HCT116 (cell line): ENCODE data around the gene CACNA1A. TPM values are rescaled to one million over a fixed set of nuclear protein-coding genes. Genes with fewer than 3 reads are reported as not detected.

Experiments
- ATAC-seq: fragments of 200-7000 bp; cut with Tn5 transposase; 2 replicates; pipeline ENCODE4 v1.9.1; 2020; ENCODE audit warnings: mild to moderate bottlenecking, moderate library complexity
- BruUV-seq: library from RNA; stranded (reverse); fragments of 400-500 nt; replicated peaks from 2 replicates; lab custom pipeline; 2021; lab: Mats Ljungman, UMichigan
- CTCF ChIA-PET: fragments of 300-600 bp; sonication (Branson Sonifier 250); formaldehyde crosslinking; loops from one replicate; lab custom pipeline; 2021; ENCODE audit warnings: antibody characterized with exemption; lab: Charles Lee
- POLR2A ChIA-PET: fragments of 300-600, 350-600 bp; sonication (Branson Sonifier 250); formaldehyde crosslinking; loops from one replicate; lab custom pipeline; 2021; ENCODE audit warnings: antibody characterized with exemption; lab: Charles Lee
- RAD21 ChIA-PET, 2 experiments: fragments of 300-600 bp; sonication (Branson Sonifier 250); formaldehyde crosslinking; loops; one replicate each; lab custom pipeline; 2023; ENCODE audit warnings: low total read pairs in 2 of 2; ENCODE audit not compliant: uncharacterized antibody in 2 of 2, unreplicated experiment in 2 of 2, low non-redundant PET in 1 of 2; lab: Charles Lee
- DNase-seq: peaks from one replicate; pipeline ENCODE4 v3.0.0-alpha.2; 2010; ENCODE audit warnings: low read depth, low spot score
- H2AFZ ChIP-seq: fragments of 200-600 bp; shearing (Covaris generic), sonication (generic); 2 replicates; pipeline ENCODE4 v1.6.1; 2017; ENCODE audit warnings: low read depth, mixed run types, mixed read lengths, antibody characterized with exemption, low read length; ENCODE audit not compliant: poor library complexity, severe bottlenecking
- H3K27ac ChIP-seq: 2 replicates; pipeline ENCODE4 v1.5.1; 2012; ENCODE audit warnings: low read depth, low read length
- H3K27me3 ChIP-seq: fragments of 200-600 bp; sonication (generic); 2 replicates; pipeline ENCODE4 v1.6.1; 2016; ENCODE audit warnings: mixed run types, low read length, mixed read lengths; ENCODE audit not compliant: insufficient read depth
- H3K36me3 ChIP-seq, 2 experiments: fragments of 200-500 bp in 1 of 2; fragments of 200-600 bp in 1 of 2; sonication (Bioruptor generic) in 1 of 2; sonication (generic) in 1 of 2; 2 replicates each; pipeline versions ENCODE4 v1.5.1 to v1.6.1; 2014 to 2016; ENCODE audit warnings: low read length in 2 of 2, inconsistent platforms in 1 of 2, mixed read lengths in 1 of 2, mixed run types in 1 of 2; ENCODE audit not compliant: insufficient read depth in 2 of 2, control insufficient read depth in 1 of 2
- H3K4me1 ChIP-seq, 2 experiments: fragments of 200-600 bp in 1 of 2; sonication (generic) in 1 of 2; 2 replicates each; pipeline versions ENCODE4 v1.5.1 to v1.6.1; 2012 to 2017; ENCODE audit warnings: low read length in 2 of 2, inconsistent platforms in 1 of 2, mild to moderate bottlenecking in 1 of 2, mixed read lengths in 1 of 2, mixed run types in 1 of 2, moderate library complexity in 1 of 2; ENCODE audit not compliant: insufficient read depth in 2 of 2, control insufficient read depth in 1 of 2
- H3K4me2 ChIP-seq: fragments of 200-600 bp; sonication (generic); 2 replicates; pipeline ENCODE4 v1.6.1; 2017; ENCODE audit warnings: mixed run types, low read length, mixed read lengths
- H3K4me3 ChIP-seq, 2 experiments: fragments of 200-600 bp in 1 of 2; sonication (generic) in 1 of 2; replicated peaks in 1 of 2; 2 replicates each; pipeline ENCODE4 v1.5.1; 2011 to 2016; ENCODE audit warnings: low read length in 2 of 2, control low read depth in 1 of 2, low read depth in 1 of 2, mild to moderate bottlenecking in 1 of 2, mixed read lengths in 1 of 2, mixed run types in 1 of 2
- H3K79me2 ChIP-seq: fragments of 200-600 bp; sonication (generic); 2 replicates; pipeline ENCODE4 v1.6.1; 2017; ENCODE audit warnings: mild to moderate bottlenecking, mixed run types, low read length, moderate library complexity, mixed read lengths; ENCODE audit not compliant: insufficient read depth
- H3K9ac ChIP-seq: fragments of 200-600 bp; sonication (generic); 2 replicates; pipeline ENCODE4 v1.6.1; 2016; ENCODE audit warnings: low read length, mixed read lengths
- H3K9me2 ChIP-seq: fragments of 200-600 bp; sonication (generic), shearing (Covaris generic); 2 replicates; pipeline ENCODE4 v1.6.1; 2017; ENCODE audit warnings: mixed run types, mild to moderate bottlenecking, moderate library complexity; ENCODE audit not compliant: insufficient read depth
- H3K9me3 ChIP-seq, 2 experiments: fragments of 200-500 bp in 1 of 2; fragments of 200-600 bp in 1 of 2; sonication (Bioruptor generic) in 1 of 2; sonication (generic) in 1 of 2; 2 replicates each; pipeline ENCODE4 v1.6.1; 2014 to 2017; ENCODE audit warnings: low read length in 2 of 2, mixed read lengths in 2 of 2, inconsistent platforms in 1 of 2, low read depth in 1 of 2, mild to moderate bottlenecking in 1 of 2, mixed run types in 1 of 2, moderate library complexity in 1 of 2; ENCODE audit not compliant: control insufficient read depth in 1 of 2, insufficient read depth in 1 of 2
- H4K20me1 ChIP-seq: fragments of 200-600 bp; sonication (generic), shearing (Covaris generic); 2 replicates; pipeline ENCODE4 v1.6.1; 2017; ENCODE audit warnings: mixed run types, mild to moderate bottlenecking, moderate library complexity; ENCODE audit not compliant: insufficient read depth
- CEBPB ChIP-seq: IDR thresholded peaks from 2 replicates; pipeline ENCODE4 v1.6.1; 2012; ENCODE audit warnings: low read depth
- CTCF ChIP-seq, 3 experiments: fragments of 200-600 bp in 1 of 3; sonication (generic) in 1 of 3; IDR thresholded peaks in 2 of 3; conservative IDR thresholded peaks in 1 of 3; 2 replicates each; pipeline ENCODE4 v1.5.1; 2012 to 2017; ENCODE audit warnings: low read depth in 2 of 3, low read length in 2 of 3, antibody characterized with exemption in 1 of 3, borderline replicate concordance in 1 of 3, control low read depth in 1 of 3, mild to moderate bottlenecking in 1 of 3, mixed read lengths in 1 of 3, mixed run types in 1 of 3, moderate library complexity in 1 of 3; ENCODE audit not compliant: insufficient read depth in 1 of 3
- EGR1 ChIP-seq: IDR thresholded peaks from 2 replicates; pipeline ENCODE4 v1.6.1; 2012; ENCODE audit warnings: low read depth
- ELF1 ChIP-seq: IDR thresholded peaks from 2 replicates; pipeline ENCODE4 v1.6.1; 2012; ENCODE audit warnings: low read depth, borderline replicate concordance
- EZH2 ChIP-seq: fragments of 200-600 bp; sonication (generic); IDR thresholded peaks from 2 replicates; pipeline ENCODE4 v1.6.1; 2017; ENCODE audit warnings: antibody characterized with exemption, mixed run types
- EZH2phosphoT487 ChIP-seq: fragments of 200-600 bp; IDR thresholded peaks from 2 replicates; pipeline ENCODE4 v1.6.1; 2018; ENCODE audit warnings: antibody characterized with exemption, borderline replicate concordance
- FOSL1 ChIP-seq: IDR thresholded peaks from 2 replicates; pipeline ENCODE4 v1.6.1; 2012; ENCODE audit warnings: low read depth
- JUND ChIP-seq: IDR thresholded peaks from 2 replicates; pipeline ENCODE4 v1.6.1; 2012
- POLR2A ChIP-seq: IDR thresholded peaks from 2 replicates; pipeline ENCODE4 v1.7.0; 2011; ENCODE audit warnings: borderline replicate concordance; ENCODE audit not compliant: insufficient read depth, insufficient read length; ENCODE audit errors: extremely low read depth
- POLR2AphosphoS5 ChIP-seq: IDR thresholded peaks from 2 replicates; pipeline ENCODE4 v1.6.1; 2011; ENCODE audit warnings: mild to moderate bottlenecking, low read depth, low read length, moderate library complexity
- SIN3A ChIP-seq: IDR thresholded peaks from 2 replicates; pipeline ENCODE4 v1.6.1; 2012; ENCODE audit warnings: low read depth
- SP1 ChIP-seq: IDR thresholded peaks from 2 replicates; pipeline ENCODE4 v1.6.1; 2012; ENCODE audit warnings: low read depth
- SRF ChIP-seq: IDR thresholded peaks from 2 replicates; pipeline ENCODE4 v1.6.1; 2012; ENCODE audit warnings: low read depth
- YY1 ChIP-seq: IDR thresholded peaks from 2 replicates; pipeline ENCODE4 v1.6.1; 2011; ENCODE audit warnings: low read length, low read depth, moderate library complexity, mild to moderate bottlenecking; ENCODE audit not compliant: insufficient replicate concordance; ENCODE audit errors: extremely low read depth
- ZBTB33 ChIP-seq: IDR thresholded peaks from 2 replicates; pipeline ENCODE4 v1.6.1; 2011; ENCODE audit warnings: mild to moderate bottlenecking, low read length, moderate library complexity; ENCODE audit not compliant: insufficient replicate concordance; ENCODE audit errors: extremely low read depth
- ZFX ChIP-seq: fragments of 450-650 bp; IDR thresholded peaks from 2 replicates; pipeline ENCODE4 v1.6.1; 2017
- intact Hi-C: fragments of 100-400 bp; cut with micrococcal nuclease; formaldehyde crosslinking; loops from 2 replicates; pipeline ENCODE4 v1.10.0; 2022
- total RNA-seq: library from RNA; stranded (reverse); gene quantifications from one replicate; pipeline ENCODE4 v1.2.1, GENCODE V29; 2021; ENCODE audit not compliant: unreplicated experiment
- TF ChIP-seq, protein P1 (sequence below): IDR thresholded peaks from 2 replicates; pipeline ENCODE4 v1.6.1; 2012

The CACNA1A gene
- total RNA-seq, 1 experiment from 2014 or later = 7.5 TPM

GRCh38 chr19:13209484-13210338 is 296.6 kb downstream of the CACNA1A start (continued):
- TF ChIP-seq FOSL1 (no peak), POLR2AphosphoS5 (no peak)

DNA sequence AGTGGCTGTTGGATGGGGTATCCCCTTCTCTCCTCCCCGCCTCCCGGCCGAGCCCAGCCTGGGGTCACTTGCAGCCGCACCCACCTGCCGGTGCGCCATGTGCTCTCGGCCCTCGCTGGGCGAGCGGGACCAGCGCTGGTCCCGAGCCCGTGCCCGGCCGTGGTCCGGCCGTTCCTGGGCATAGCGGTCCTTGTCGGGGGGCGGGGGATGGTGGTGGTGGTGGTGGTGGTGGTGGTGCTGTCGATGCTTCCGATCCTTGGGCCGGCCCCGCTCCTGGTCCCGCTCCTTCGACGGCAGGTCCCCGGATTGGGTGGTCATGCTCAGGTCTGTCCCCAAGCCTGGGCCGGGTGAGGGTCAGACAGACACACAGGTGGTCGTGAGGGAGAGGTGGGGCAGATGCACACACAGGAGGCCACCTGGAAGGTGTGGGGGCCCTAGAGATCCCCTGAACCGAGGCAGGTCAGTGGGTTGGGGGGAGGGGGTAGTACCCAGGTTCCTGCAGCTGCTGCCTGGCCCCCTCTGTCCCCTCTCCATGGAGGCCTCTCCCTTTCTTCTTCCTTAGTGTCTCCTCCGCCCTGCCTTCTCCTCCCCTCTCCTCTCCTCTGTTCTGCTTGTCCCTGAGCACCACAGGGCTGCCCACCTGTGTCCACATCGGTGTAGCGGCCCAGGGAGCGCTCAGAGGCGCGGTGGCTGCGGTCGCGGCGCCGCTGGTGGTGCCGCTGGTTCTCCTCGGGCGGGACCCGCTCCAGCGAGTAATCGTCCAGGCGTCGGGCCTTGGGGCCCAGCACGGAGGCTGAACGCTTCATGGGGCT is 297.4 kb downstream of the CACNA1A start:
- ATAC-seq (no peak), DNase-seq (no peak)
- H3K27ac ChIP-seq = no peak overlapping the region; the same call in 1 of the 2 replicates
- no peak overlapping the region for H3K9ac ChIP-seq
- no peaks in the 10 kb centered on the region for H3K79me2 ChIP-seq
- H3K4me1 ChIP-seq = peaks cover 0 to 5% of the 10 kb centered on the region in 2 experiments; a peak in 1 of 4 replicates
- no peaks in the 10 kb centered on the region for H4K20me1 ChIP-seq
- intact Hi-C loops = no loop called here
- TF ChIP-seq ELF1 (no peak), POLR2A (no peak), SP1 (no peak), ZFX (no peak), CEBPB (no peak), EZH2phosphoT487 (no peak), ZBTB33 (no peak), EGR1 (no peak), EZH2 (no peak), SRF (no peak), JUND (no peak), CTCF (IDR thresholded peaks at IDR 0.05 in 2 of 3, conservative IDR thresholded peaks at IDR 0.05 in 1 of 3; ENCODE audit: borderline replicate concordance in 1 of 3, insufficient read depth in 1 of 3, low read depth in 2 of 3, low read length in 2 of 3) (no peak), SIN3A (no peak), YY1 (no peak)
- TF ChIP-seq, protein P1, sequence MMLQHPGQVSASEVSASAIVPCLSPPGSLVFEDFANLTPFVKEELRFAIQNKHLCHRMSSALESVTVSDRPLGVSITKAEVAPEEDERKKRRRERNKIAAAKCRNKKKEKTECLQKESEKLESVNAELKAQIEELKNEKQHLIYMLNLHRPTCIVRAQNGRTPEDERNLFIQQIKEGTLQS = no peak
- H2AFZ ChIP-seq = no peak overlapping the region
- ChIA-PET RAD21 (no interaction called here), POLR2A (no interaction called here), CTCF (no interaction called here)
- BruUV-seq = no TSS peak
- H3K36me3 ChIP-seq = no peaks in the 10 kb centered on the region
- no peaks in the 10 kb centered on the region for H3K9me3 ChIP-seq
- no peaks in the 10 kb centered on the region for H3K9me2 ChIP-seq
- H3K4me3 ChIP-seq = no peak overlapping the region
- no peak overlapping the region for H3K4me2 ChIP-seq
- H3K27me3 ChIP-seq = no peaks in the 10 kb centered on the region
